Tibial nerve (tissue), 3 donors: ENCODE data around the gene FCN1.

Experiments used
- CTCF ChIP-seq, 5 experiments: fragments of 200-600 bp in 3 of 5; fragments of 450-650 bp in 2 of 5; sonication (generic) in 3 of 5; IDR thresholded peaks; one replicate each; pipeline ENCODE4 v1.5.1; 2016 to 2019; ENCODE audit warnings: antibody characterized with exemption in 5 of 5, mild to moderate bottlenecking in 3 of 5, moderate library complexity in 2 of 5
- POLR2A ChIP-seq, 2 donors: fragments of 450-650 bp; IDR thresholded peaks; one replicate each; pipeline ENCODE4 v1.6.1; 2017; ENCODE audit warnings: antibody characterized with exemption in 2 of 2, mild to moderate bottlenecking in 2 of 2, moderate library complexity in 2 of 2

- TF ChIP-seq POLR2A (IDR thresholded peaks at IDR 0.05) = no peak
- TF ChIP-seq CTCF (IDR thresholded peaks at IDR 0.05) = no peak
Measured at GRCh38 chr9:134961331-134962064, 43.8 kb upstream of the FCN1 start.
